SK-N-SH (cell line): ENCODE data around the gene NTMT1.

ENCODE experiments used
- ELF1 ChIP-seq: IDR thresholded peaks from 2 replicates; pipeline ENCODE4 v1.4.0; 2012
- RAD21 ChIP-seq: IDR thresholded peaks from 2 replicates; pipeline ENCODE4 v1.6.1; 2012; ENCODE audit warnings: mild to moderate bottlenecking, low read length
- SMC3 ChIP-seq: IDR thresholded peaks from 2 replicates; pipeline ENCODE4 v1.6.1; 2012; ENCODE audit warnings: low read depth, low read length, improper control_type of control experiment
- TF ChIP-seq, protein P1 (sequence below): fragments of 200-600 bp; sonication (generic); IDR thresholded peaks from 2 replicates; pipeline ENCODE4 v1.6.1; 2017; ENCODE audit warnings: antibody characterized with exemption, mild to moderate bottlenecking, moderate library complexity
- TF ChIP-seq, protein P2 (sequence below): fragments of 150-350 bp; IDR thresholded peaks from 2 replicates; pipeline ENCODE4 v1.6.1; 2017; ENCODE audit warnings: antibody characterized with exemption, low read length, low read depth, borderline replicate concordance

DNA sequence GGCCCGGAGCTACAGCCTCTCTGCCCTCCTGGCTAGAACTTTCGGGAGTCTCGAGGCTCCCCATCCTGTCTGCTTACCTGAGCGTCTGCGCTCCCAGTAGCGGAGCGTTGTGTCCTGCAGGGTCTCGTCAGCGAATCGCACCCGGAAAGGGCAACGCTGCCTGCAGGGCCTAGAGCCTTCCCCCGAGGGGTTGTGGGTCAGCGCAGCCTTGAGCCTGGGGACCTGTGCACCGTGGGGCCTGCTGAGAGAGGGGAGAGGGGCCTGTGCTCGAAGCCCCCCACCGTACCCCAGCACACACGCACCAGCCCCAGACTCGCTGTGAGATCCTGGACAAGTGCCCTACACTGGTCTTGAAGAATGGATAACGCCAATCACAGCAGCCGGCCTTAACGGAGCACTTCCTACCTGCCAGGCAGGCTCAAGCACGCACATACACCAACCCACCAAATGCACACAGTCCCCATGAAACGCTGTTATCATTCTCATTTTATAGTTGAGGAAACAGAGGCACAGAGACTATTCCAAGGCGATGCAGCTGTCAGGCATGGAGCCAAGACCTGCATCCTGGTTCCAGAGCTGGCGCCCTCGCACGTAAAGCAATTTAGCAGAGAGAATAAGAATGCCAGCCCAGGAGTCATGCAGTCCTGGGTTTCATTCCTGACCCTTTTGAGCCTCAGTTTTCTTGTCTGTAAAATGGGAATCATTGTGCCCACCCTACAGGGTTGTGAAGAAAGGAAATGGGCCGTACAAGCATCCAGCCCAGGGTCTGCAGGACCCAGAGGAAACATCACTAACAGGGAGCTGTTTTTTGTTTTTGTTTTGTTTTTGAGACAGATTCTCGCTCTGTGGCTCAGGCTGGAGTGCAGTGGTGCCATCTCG lies 10.3 kb upstream of the NTMT1 start:
- no peak for TF ChIP-seq RAD21
- TF ChIP-seq, protein P1, sequence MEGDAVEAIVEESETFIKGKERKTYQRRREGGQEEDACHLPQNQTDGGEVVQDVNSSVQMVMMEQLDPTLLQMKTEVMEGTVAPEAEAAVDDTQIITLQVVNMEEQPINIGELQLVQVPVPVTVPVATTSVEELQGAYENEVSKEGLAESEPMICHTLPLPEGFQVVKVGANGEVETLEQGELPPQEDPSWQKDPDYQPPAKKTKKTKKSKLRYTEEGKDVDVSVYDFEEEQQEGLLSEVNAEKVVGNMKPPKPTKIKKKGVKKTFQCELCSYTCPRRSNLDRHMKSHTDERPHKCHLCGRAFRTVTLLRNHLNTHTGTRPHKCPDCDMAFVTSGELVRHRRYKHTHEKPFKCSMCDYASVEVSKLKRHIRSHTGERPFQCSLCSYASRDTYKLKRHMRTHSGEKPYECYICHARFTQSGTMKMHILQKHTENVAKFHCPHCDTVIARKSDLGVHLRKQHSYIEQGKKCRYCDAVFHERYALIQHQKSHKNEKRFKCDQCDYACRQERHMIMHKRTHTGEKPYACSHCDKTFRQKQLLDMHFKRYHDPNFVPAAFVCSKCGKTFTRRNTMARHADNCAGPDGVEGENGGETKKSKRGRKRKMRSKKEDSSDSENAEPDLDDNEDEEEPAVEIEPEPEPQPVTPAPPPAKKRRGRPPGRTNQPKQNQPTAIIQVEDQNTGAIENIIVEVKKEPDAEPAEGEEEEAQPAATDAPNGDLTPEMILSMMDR: no peak
- no peak for TF ChIP-seq ELF1
- no peak for TF ChIP-seq SMC3
- TF ChIP-seq, protein P2, sequence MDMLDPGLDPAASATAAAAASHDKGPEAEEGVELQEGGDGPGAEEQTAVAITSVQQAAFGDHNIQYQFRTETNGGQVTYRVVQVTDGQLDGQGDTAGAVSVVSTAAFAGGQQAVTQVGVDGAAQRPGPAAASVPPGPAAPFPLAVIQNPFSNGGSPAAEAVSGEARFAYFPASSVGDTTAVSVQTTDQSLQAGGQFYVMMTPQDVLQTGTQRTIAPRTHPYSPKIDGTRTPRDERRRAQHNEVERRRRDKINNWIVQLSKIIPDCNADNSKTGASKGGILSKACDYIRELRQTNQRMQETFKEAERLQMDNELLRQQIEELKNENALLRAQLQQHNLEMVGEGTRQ: no peak
